Tongue (tissue), 2 donors: ENCODE results near the gene MEX3D. TPM values are rescaled to one million over a fixed set of nuclear protein-coding genes. Genes with fewer than 3 reads are reported as not detected.

Source experiments
- DNase-seq: peaks from one replicate; pipeline ENCODE4 v3.0.0-alpha.2; 2015
- total RNA-seq: library from RNA; depleted of rRNA; stranded (reverse); fragments of >200 nt; gene quantifications from one replicate; pipeline ENCODE4 v1.2.3, GENCODE V29; 2014

The MEX3D gene
- total RNA-seq, 1 donor from 2014 or later = 27.3 TPM

DNA sequence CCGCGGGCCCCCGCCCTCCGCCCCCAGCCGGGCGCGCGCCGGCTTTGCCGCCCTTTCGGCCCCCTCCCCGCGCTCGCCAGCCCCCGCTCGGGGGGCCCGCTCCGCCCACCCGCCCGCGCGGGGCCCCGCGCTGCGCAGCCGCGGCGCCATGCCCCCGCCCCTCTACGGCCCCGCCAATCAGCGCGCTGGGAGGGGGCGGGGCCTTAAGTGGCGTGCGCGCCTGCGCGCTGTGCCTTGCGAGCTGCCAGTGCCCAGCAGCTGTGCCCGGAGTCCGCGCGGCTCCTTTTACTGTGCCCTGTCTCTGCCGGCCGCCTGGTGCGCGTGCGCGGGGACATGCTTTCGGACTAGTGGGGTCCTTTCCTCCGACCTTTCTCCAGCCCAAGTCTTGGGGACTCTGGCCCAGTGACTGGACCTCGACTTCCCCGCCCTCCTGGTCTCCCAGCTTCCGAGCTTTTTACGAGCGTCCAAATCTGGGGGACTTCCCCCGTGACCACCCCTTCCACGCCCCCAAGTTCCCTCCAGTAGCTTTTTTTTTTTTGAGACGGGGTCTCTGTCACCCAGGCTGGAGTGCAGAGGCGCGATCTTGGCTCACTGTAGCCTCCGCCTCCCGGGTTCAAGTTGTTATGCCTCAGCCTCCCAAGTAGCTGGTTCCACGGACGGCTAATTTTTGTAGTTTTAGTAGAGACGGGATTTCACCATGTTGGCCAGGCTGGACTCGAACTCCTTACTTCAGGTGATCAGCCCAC lies 24.8 kb upstream of the MEX3D start, which contains the start of gene MBD3:
Gene MBD3 (minus strand): TSS at position 111 of the 746 bp plus-strand sequence. CDS start 234 bp downstream, outside the sequence.
- peak; percentile 97 for DNase-seq

DNA sequence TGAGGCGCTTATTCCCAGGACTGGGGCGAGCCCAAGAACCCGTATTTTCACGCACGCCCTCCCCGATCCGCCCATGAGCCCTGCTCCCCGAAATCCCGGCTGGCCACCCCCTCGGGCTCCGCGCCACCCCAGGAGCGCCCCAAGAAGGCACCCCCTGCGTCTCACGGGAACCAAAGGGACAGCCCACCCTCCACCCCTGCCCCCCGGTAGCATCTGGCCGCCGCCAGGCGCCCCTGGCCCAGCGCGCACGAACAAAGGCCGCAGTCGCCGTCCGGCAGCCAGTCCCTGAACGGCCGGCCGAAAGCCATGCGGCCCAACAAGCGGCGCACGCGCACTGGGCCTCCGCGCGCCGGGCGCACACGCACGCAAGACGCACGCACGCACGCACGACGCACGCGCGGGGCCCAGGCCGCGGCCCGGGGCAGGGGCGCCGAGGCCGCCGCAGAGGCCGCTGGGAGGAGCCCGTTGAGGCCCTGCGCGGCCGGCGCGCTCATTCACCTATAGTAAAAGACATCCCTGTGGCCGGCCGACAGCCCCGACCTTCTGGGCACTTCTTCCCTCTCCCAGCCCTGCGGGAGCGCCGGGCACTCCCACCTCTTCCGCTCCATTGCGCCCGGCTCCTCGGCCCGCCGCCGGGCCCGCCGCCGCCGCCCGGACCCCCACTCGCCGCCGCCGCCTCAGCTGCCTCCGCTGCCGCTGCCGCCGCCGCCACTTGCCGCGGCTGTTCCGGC lies 24.1 kb upstream of the MEX3D start:
- peak; percentile 96 for DNase-seq

DNA sequence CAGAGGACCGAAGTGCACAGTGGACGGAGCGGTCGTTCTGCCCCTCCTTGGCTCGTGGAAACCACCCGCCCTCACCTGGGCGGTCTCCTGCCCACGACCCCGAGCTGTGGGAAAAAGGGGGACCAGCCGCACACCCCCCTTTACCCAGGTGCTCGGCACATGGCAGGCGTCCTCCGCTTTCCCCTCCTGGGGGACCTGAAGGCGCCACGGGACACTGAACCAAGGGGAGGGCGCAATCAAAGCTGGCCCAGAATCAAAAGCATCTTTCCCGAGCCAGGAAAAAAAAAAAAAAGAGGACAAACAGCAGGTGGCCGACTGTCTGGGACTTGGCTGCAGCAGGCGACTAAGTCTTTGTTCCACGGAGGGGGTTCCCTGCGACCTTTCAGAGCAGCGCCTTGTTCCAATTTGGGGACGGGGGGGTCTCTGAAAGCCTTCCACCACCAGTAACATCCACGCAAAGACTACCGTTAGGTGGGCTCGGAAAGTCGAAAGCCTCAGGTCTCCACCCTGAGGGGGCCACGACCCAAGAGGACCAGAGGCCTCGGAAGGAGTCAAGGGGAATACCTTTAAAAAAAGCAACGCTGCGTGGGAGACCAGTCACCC lies 23.4 kb upstream of the MEX3D start:
- peak; percentile 68 for DNase-seq

DNA sequence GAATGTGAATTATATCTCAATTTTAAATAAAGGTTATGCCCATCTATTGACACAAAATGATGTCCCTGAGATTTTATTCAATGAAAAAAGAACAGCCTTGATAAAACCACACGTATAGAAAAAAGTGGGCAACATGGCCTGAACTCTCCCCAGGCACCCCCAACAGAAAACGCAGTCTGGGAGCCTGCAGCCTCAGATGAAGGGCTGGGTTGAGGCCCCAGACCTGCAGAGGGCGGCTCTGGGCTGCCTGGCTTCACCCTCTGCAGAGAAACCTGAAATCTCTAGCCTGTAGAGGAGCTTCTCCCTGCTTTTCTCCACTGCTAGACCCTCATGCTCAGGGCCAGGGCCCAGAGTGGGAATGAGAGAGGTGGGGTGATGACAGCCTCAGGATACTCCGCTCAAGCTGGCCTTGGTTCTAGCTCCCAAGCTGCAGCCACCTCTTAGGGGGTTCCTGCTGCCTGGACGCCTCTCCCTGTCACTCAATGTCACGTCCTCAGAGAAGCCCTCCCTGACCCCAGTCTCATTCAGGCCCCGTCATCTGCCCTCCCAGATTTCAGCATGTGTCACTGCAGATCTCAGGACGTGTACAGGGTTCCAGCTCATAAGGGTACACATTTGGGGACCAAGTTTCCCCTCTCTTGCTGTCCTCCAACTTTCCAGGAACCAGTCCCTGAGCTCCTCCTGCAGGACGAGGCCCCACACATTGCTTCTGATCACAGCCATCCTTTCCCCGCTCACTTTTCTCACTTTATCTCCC lies 22.7 kb upstream of the MEX3D start:
- no peak for DNase-seq

DNA sequence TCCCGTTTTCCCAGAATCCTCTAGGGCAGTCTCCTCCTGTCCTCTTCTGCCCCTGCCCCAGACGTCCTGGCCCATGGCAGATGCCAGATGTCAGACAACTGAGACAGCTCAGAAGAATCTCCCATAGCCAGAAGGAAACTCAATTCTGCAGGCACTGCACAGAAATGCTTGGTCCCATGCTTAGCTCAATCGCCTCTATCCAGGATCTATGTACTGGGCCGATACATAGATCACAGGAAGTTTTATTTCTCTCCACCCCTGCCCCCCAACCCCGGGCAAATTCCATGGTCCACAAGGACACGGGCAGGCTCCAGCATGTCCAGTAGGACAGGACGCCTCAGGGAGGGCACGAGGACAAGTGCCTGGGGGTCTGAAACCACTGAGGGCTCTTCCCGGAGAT lies 19.7 kb upstream of the MEX3D start:
- DNase-seq = no peak

DNA sequence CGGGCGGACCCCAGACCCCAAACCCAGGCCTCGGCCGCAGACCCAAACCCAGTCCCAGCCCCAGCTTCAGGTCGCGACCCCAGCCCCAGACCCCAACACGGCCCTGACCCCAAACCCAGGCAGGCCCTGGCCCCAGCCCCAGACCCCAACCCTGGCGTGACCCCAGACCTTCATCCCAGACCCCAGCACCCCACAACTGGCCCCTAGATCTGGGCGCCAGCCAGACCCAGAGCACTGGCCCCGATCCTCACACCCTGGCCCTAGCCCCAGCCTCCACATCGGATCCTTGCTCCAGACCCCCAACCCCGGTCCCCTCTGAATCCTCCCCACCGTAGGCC lies 17.1 kb upstream of the MEX3D start:
- no peak for DNase-seq

DNA sequence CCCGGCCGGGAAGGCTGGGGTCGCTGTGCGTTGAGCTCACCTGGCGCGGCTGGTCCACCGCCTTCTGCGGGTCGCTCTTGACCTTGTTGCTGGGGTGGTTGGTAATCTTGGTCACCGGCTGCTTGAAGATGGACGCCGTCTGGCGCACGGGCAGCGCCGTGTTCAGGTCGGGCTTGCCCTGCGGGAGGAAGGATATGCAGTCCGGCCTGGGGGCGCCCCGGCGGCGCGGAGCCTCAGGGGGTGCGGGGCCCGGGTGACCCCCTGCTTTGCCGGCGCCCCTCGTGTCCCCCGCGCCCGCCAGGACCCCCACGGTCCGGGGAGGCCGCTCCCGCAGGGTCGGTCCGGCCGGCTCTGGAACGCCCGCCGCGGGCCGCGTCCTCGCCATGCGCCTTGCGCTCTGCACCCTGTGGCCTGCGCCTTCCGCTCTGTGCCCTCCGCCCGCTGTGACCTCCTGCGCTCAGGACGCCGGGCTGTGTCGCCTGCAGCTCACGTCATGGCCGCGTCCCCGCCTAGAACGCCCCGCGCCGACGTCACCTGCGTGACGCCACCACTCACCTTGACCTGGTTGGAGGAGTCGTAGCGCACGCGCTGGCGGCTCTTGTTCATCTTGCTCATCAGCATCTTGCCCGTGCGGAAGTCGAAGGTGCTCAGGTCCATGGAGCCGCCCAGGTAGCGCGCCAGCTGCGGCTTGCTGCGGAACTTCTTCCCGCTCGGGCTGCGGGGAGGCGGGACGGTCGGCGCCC lies 16.5 kb upstream of the MEX3D start:
- no peak for DNase-seq

DNA sequence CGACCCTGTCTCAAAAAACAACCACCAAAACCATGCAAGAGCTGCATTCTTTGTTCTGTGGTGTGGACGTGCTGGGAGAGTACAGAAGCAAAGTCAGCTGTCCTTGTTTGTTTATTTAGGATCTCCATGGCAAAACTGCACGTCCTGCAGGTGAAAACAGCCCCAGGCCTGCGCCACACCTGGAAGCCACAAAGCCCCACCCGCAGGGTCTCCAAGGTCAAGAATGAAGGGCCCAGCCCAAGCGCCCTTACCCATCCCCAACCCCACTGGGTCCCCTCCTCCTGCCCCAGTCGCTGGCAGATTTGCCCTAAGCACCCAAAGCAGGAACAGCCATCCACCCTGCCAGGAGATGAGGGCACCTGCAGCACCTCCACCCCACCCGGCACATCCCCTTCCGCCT lies 14.1 kb upstream of the MEX3D start:
- no peak for DNase-seq

DNA sequence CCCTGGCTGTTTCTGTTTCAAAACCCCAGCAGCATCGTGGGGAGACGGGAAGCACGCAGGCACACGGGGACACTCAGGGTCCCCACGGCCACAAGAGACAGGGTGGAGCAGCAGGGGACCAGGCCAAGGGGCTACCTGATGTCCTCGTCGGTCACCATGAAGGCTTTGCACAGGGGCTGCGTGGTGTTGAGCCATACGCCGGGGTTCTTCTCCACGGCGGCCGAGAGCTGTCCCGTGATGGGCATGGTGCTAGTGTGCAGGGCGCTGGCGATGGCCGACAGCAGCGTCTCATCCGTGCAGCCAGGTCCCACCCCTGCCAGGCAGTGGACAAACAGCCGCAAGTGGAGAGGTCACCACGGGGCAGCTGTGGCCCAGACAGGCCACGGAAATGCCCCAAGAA lies 12.8 kb upstream of the MEX3D start:
- no peak for DNase-seq

DNA sequence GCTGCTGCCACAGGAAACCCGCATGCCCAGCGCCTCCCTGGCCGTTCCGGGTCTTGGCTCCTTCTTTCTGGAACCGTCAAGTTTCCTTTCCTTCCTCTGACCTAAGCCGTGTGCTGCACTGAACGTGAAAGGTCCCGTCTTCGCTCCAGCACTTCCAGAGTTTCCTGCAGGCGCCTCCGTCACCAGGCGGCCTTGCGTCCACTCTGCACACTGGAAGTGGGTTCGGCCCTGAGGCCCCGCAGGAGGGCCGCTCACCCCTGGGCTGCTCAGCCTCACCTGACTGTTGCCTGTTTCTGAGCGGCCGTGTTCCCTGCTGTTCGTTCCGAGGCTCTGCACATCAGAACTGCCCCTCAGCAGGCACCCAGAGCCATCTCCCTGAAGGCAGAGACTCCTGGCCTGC lies 12.3 kb upstream of the MEX3D start:
- DNase-seq = no peak

DNA sequence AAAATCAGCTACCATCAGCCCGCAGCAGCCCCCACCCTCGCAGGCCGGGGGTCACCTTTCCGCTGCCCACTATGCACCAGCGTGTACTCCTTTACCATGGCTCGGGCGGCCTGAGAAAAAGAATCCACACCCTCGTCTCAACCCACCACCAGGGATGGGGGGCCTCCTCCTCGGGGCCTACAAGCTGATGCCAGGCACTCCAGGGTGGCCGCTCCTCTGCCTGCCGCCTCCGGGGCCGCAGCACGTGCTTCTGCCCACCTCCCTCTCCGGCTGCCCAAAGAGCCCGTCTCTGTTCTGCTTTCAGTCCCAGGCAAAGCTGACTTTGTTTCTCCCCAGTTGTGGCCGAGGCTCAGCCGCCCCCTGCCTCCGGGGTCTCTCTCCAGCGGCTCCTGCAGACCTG lies 11.1 kb upstream of the MEX3D start:
- no peak for DNase-seq

DNA sequence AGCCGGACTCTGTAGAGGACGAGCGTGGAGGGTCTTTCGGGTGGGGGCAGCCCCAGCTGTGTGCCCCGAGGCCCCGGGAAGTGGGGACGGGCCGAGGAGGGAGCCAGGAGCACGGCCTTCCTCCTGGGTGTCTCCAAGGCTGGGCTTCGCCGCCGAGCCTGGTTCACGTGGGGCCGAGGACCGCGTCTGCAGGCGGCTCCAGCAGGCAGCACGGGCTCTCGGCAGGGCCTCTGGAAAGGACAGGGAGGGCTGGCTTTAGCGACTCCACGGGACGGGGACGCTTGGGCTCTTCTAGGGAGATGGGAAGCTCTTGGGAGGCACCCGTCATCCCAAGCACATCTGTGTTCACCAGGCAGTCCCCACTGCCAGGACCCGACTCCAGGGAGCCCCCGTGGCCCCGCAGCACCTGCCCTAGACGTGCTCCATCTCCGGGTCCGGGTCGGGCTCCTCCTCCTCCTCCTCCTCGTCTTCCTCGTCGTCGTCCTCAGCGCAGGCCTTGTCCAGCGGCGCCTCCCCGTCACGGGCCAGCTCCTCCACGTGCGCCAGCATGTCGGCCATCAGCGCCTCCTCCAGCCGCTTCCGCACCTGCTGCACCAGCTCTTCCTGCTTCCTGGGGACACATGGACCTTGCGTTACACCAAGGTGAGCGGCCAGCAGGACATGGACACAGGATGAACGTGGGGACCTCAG lies 9.9 kb upstream of the MEX3D start:
- DNase-seq = no peak

DNA sequence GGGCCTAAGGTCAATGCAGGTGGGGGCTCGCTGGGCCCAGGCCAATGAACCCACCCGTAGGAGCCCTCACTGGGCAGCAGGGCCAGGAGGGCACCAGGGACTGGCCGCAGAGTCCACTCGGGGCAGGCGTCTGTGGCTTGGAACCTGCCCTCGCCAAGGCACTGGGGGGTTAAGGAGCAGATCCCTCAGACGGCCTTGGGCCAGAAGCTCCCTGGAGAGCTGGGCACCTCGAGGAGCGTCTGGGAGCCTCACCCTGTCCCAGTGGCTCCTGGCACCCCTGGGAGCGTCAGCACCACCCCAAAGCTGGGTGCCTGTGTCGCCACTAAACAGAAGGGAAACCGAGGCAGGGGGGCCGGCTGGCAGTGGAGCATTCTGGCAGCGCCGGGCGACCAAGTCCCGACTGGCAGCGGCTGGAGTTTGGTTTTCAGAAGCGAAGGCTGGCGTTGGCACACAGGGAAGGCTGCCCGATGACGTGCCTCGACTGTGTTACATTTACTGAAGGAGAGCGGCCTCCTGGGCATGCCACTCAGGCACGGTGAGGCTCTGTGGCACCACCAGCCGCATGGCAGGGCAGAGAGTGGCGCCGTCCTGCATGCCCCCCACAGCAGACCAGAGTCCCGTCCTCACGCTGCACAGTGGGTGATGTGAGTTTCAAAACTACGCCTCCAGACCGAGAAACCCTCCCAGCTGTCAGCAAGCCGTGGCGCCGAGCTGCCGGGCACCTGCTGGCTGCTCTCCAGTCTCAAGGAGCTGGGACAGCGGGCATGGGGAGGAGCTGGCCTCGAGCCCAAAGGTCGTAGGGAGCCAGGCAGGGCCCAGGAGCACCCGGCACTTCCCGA lies 9.2 kb upstream of the MEX3D start:
- DNase-seq = peak; percentile 61

DNA sequence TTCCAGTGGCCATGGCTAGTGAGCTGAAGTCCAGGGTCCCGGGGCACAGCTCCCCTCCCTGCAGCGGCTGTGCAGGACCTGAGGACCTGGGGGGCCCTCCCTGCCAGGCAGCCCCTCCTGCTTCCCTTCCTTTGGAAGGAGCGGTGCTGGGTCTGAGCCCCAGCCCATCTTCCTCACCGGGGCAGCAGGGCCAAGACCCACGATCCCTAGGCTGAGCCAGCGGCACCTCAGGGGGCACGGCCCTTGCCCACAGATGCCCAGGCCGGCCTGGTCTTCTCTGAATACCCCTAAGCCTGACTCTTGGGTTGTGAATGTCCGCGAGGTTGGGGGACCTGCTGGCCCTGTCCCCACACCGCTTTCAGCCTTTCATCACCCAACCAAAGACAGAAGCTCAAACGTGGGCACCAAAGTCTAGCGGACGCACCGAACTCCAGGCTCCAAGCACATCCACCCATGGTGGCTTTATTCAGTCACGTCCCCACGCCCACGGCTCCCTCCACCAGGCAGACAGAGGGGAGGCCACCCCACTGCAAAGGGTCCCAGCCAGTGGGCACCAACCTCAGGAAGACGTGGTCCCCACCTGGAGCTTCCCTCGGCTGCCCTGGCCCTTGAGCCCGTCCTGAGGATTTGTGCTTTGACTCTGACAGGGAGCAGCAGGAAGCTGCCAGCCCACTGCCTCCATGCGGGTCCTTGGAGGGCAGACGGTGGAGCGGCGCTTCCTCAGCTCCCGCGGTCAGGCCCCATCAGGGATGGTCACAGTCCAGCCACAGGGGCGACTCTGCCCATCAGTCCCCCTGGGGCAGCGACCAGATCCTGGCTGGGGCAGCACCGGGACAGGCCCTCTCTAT lies 8.3 kb upstream of the MEX3D start:
- no peak for DNase-seq

DNA sequence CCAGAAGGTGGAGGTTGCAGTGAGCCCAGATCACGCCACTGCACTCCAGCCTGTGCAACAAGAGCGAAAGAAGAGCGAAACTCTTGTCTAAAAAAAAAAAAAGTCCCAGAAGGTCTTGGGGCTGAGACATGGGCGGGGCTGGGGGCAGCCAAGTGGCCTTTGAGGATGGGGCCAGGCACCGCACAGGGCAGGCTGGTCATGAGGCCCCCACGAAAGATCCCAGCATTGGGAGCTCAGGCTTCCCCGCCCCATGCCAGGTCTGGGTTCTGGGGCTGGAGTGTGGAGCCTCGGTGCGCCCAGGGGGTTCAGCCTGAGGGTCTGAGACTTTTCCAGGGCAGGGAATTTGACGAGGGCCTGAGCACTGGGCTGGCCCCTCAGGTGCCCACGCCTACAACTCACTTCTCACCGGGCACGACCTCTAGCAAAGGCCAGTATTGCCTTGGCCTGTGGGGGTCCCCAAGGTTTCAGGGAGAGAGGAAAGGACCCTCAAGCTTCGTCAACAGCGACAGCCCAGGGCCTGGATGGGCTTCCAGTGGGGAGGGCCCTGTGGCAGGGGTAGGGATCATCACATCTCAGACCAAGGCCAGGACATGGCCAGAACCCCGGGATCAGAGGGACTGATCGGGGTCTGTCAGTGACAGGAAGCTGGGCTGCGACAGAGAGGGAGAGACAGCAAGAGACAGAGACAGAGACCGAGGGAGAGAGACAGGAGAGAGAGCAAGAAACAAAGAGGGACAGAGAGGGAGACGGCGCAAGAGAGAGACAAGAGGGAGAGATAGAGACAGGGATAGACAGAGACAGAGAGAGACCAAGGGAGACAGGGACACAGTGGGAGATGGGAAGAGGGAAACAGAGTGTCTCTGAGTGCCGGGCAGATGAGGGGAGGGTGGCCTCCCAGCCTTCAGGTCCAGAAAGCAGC lies 7.5 kb upstream of the MEX3D start:
- DNase-seq = no peak

DNA sequence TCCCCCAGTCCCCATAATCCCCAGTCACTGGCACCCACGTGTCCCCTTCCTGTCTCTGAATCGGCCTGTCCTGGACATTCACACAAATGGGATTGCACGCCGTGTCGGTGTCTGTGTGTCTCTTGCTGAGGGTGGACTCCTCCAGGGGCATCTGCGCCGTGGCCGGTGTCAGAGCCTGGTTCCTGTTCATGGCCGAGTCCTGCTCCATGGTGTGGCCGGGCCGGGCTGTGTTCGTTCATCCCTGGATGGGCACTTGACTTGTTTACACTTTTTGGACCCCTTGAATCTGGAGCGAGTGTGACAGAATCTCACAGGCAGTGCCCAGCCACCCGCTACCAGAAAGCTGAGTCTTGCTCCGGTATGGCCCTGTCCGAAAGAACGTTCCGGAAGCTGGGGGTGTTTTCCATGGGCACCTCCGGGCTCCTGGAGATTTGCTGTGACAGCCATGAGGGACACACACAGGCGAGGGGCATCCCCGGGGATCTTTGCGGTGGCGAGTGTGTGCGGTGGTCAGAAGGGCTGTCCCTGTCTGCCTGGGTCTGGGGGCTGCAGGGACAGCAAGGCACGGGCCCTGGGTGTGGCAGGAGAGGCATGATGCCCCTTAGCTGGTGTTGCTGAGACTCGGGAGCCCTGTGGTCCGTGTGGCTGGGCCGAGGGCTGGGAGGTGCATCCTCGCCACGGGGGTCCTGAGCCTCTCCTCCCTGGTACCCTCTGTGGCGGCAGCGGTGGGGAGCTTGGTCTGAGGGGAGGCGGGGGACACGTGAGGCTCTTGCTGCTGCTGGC lies 6.4 kb upstream of the MEX3D start:
- DNase-seq = no peak

DNA sequence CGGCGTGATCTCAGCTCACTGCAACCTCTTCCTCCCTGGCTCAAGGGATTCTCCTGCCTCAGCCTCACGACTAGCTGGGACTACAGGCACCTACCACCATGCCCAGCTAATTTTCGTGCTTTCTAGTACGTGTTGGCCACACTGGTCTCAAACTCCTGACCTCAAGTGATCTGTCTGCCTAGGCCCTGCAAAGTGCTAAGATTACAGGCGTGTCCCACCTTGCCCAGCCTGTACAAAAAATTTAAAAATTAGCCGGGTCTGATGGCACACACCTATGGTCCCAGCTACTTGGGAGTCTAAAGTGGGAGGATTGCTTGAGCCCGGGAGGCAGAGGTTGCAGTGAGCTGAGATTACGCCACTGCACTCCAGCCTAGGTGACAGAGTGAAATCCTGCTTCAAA lies 4.7 kb upstream of the MEX3D start:
- DNase-seq = no peak

DNA sequence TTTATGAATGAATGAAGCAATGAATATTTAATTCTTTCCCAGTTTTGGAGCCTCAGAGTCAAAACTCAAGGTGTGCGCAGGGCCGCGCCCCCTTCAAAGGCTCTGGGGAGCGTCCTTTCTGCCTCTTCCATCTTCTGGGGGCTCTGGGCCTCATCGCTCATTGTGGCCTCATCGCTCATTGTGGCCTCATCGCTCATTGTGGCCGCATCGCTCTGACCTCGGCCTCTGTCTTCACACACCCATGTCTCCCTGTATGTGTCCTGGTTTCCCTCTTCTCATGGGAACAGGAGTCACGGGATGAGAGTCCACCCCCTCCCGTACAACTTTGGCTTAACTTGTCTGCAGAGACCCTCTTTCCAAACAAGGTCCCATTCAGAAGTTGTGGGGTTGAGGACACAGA lies 3.2 kb upstream of the MEX3D start:
- DNase-seq = no peak
